ENCODE measurements around the gene OR10H3. TPM values are rescaled to one million over a fixed set of nuclear protein-coding genes. Genes with fewer than 3 reads are reported as not detected.

Gene OR10H3
- polyA plus RNA-seq, 1 donor from 2014 or later: not detected

DNA sequence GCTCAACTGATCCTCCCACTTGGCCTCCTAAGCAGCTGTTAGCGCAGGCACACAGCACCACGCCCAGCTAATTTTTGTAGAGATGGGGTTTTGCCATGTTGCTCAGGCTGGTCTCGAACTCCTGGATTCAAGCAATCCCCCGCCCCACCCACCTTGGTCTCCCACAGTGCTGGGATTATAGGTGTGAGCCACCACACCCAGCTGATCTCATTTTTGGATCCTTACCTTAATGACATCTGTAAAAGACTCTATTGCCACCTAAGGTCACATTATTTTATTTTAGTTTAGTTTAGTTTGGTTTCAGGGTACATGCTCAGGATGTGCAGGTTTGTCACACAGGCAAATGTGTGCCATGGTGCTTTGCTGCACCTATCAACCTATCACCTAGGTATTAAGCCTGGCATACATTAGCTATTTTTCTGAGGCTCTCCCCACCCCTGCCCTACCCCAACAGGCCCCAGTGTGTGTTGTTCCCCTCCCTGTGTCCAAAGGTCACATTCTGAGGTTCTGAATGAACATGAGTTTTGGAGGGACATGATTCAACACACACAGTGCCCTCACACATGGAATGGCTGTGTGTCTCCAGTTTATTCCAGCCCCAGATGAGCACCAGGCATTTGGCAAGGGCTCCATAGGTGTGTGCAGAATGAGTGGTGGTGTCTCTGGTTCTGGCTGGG lies 50.9 kb downstream of the OR10H3 start:
- TF ChIP-seq, protein P1, sequence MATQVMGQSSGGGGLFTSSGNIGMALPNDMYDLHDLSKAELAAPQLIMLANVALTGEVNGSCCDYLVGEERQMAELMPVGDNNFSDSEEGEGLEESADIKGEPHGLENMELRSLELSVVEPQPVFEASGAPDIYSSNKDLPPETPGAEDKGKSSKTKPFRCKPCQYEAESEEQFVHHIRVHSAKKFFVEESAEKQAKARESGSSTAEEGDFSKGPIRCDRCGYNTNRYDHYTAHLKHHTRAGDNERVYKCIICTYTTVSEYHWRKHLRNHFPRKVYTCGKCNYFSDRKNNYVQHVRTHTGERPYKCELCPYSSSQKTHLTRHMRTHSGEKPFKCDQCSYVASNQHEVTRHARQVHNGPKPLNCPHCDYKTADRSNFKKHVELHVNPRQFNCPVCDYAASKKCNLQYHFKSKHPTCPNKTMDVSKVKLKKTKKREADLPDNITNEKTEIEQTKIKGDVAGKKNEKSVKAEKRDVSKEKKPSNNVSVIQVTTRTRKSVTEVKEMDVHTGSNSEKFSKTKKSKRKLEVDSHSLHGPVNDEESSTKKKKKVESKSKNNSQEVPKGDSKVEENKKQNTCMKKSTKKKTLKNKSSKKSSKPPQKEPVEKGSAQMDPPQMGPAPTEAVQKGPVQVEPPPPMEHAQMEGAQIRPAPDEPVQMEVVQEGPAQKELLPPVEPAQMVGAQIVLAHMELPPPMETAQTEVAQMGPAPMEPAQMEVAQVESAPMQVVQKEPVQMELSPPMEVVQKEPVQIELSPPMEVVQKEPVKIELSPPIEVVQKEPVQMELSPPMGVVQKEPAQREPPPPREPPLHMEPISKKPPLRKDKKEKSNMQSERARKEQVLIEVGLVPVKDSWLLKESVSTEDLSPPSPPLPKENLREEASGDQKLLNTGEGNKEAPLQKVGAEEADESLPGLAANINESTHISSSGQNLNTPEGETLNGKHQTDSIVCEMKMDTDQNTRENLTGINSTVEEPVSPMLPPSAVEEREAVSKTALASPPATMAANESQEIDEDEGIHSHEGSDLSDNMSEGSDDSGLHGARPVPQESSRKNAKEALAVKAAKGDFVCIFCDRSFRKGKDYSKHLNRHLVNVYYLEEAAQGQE (IDR thresholded peaks at IDR 0.05; ENCODE audit: borderline replicate concordance): no peak
- no peak for TF ChIP-seq POLR2AphosphoS5 (IDR thresholded peaks at IDR 0.05)
- no peak for TF ChIP-seq TAF1 (IDR thresholded peaks at IDR 0.05; ENCODE audit: low read depth)
- TF ChIP-seq MXI1 (conservative IDR thresholded peaks at IDR 0.05; ENCODE audit: poor library complexity, severe bottlenecking): no peak
- no peak for TF ChIP-seq RAD21 (conservative IDR thresholded peaks at IDR 0.05)
- TF ChIP-seq EZH2 (IDR thresholded peaks at IDR 0.05; ENCODE audit: borderline replicate concordance, insufficient read depth, low read length, poor library complexity, severe bottlenecking): no peak
- TF ChIP-seq CTCF (IDR thresholded peaks at IDR 0.05; ENCODE audit: poor library complexity, severe bottlenecking): no peak
- TF ChIP-seq SMC3 (conservative IDR thresholded peaks at IDR 0.05; ENCODE audit: poor library complexity): no peak
- TF ChIP-seq EP300 (conservative IDR thresholded peaks at IDR 0.05; ENCODE audit: poor library complexity, severe bottlenecking): no peak

GRCh38 chr19:15790096-15790495 lies 52.3 kb downstream of the OR10H3 start:
- Histone ChIP-seq H3K27me3 (ENCODE audit: insufficient read depth, low read depth, low read length) (no peaks in the 10 kb centered on the region), H3F3A (ENCODE audit: insufficient read depth, low read length, poor library complexity, severe bottlenecking) (no peaks in the 10 kb centered on the region), H3K36me3 (ENCODE audit: insufficient read depth, low read length) (no peaks in the 10 kb centered on the region), H3K79me2 (replicated peaks; ENCODE audit: insufficient read depth, low read length) (no peaks in the 10 kb centered on the region), H3K27ac (ENCODE audit: low read length) (no peak overlapping the region), H2AFZ (ENCODE audit: low read depth, low read length) (no peak overlapping the region), H3K9me3 (ENCODE audit: low read length) (peaks cover 5% of the 10 kb centered on the region), H3K9me2 (ENCODE audit: insufficient read depth, low read length) (no peaks in the 10 kb centered on the region), H3K9ac (ENCODE audit: low read length) (no peak overlapping the region), H3K4me2 (ENCODE audit: low read length) (no peak overlapping the region), H3K4me3 (ENCODE audit: low read length) (no peak overlapping the region), H4K20me1 (ENCODE audit: insufficient read depth) (no peaks in the 10 kb centered on the region)
- no peak for TF ChIP-seq EZH2 (IDR thresholded peaks at IDR 0.05; ENCODE audit: borderline replicate concordance, insufficient read depth, low read length, poor library complexity, severe bottlenecking)
- no peak for TF ChIP-seq POLR2AphosphoS5 (IDR thresholded peaks at IDR 0.05)
- no peak for TF ChIP-seq CTCF (IDR thresholded peaks at IDR 0.05; ENCODE audit: poor library complexity, severe bottlenecking)
- TF ChIP-seq EP300 (conservative IDR thresholded peaks at IDR 0.05; ENCODE audit: poor library complexity, severe bottlenecking): no peak
- no peak for TF ChIP-seq TAF1 (IDR thresholded peaks at IDR 0.05; ENCODE audit: low read depth)

More for the DNA sequence above, 50.9 kb downstream of the OR10H3 start:
- no peaks in the 10 kb centered on the region for H3K36me3 ChIP-seq (ENCODE audit: insufficient read depth, low read length)
- H3K4me2 ChIP-seq (ENCODE audit: low read length): no peak overlapping the region
- no peaks in the 10 kb centered on the region for H3K27me3 ChIP-seq (ENCODE audit: insufficient read depth, low read depth, low read length)
- no peak overlapping the region for H3K9ac ChIP-seq (ENCODE audit: low read length)
- no peaks in the 10 kb centered on the region for H3K79me2 ChIP-seq (replicated peaks; ENCODE audit: insufficient read depth, low read length)
- no peaks in the 10 kb centered on the region for H3F3A ChIP-seq (ENCODE audit: insufficient read depth, low read length, poor library complexity, severe bottlenecking)
- no peak overlapping the region for H3K27ac ChIP-seq (ENCODE audit: low read length)
- peaks cover 5% of the 10 kb centered on the region for H3K9me3 ChIP-seq (ENCODE audit: low read length)
- H2AFZ ChIP-seq (ENCODE audit: low read depth, low read length): no peak overlapping the region
- no peak overlapping the region for H3K4me3 ChIP-seq (ENCODE audit: low read length)
- no peaks in the 10 kb centered on the region for H3K9me2 ChIP-seq (ENCODE audit: insufficient read depth, low read length)
- no peaks in the 10 kb centered on the region for H4K20me1 ChIP-seq (ENCODE audit: insufficient read depth)

Other genes with a start within 250 kb of the OR10H3 start
- gene CYP4F22, start 229.5 kb upstream of the OR10H3 start, polyA plus RNA-seq: not detected in 2 replicates
- gene CYP4F8, start 122.8 kb upstream of the OR10H3 start, polyA plus RNA-seq: not detected in 2 replicates
- not detected in 2 replicates for gene CYP4F3, start 97.1 kb upstream of the OR10H3 start, polyA plus RNA-seq
- not detected in 2 replicates for gene CYP4F12, start 64.9 kb upstream of the OR10H3 start, polyA plus RNA-seq
- gene OR10H2, start 10.0 kb upstream of the OR10H3 start, polyA plus RNA-seq: not detected in 2 replicates
- not detected in 2 replicates for gene OR10H5, start 49.7 kb downstream of the OR10H3 start, polyA plus RNA-seq
- gene OR10H1, start 77.7 kb downstream of the OR10H3 start, polyA plus RNA-seq: not detected in 2 replicates
- 0.36 TPM in 1 of 2 replicates, not detected in the other for gene CYP4F2, start 160.1 kb downstream of the OR10H3 start, polyA plus RNA-seq
- not detected in 2 replicates for gene CYP4F11, start 196.5 kb downstream of the OR10H3 start, polyA plus RNA-seq
- gene OR10H4, start 211.0 kb downstream of the OR10H3 start, polyA plus RNA-seq: not detected in 2 replicates

All from neural cell (in vitro differentiated cells).